ENCODE results near the gene AVL9.

DNA sequence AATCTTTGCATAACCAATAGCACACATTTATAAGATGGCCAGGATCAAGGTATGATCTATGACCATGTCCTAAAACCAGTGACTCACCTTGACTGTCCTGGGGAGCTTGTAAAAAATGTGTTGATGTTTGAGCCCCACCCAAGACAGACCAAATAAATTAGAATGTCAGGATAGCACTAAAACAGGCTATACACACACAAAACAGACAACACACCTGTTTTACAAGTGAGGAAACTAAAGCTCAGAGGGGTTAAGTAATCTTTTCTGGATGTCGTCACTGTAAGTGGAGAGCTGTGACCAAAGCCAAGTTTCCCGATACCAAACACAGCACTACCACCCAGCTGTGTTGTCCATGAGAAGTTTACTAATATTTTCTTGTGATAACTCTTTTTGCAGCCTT lies 84.5 kb downstream of the AVL9 start:
- TF ChIP-seq, protein P1, sequence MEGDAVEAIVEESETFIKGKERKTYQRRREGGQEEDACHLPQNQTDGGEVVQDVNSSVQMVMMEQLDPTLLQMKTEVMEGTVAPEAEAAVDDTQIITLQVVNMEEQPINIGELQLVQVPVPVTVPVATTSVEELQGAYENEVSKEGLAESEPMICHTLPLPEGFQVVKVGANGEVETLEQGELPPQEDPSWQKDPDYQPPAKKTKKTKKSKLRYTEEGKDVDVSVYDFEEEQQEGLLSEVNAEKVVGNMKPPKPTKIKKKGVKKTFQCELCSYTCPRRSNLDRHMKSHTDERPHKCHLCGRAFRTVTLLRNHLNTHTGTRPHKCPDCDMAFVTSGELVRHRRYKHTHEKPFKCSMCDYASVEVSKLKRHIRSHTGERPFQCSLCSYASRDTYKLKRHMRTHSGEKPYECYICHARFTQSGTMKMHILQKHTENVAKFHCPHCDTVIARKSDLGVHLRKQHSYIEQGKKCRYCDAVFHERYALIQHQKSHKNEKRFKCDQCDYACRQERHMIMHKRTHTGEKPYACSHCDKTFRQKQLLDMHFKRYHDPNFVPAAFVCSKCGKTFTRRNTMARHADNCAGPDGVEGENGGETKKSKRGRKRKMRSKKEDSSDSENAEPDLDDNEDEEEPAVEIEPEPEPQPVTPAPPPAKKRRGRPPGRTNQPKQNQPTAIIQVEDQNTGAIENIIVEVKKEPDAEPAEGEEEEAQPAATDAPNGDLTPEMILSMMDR (IDR thresholded peaks at IDR 0.05): no peak
- no peak for TF ChIP-seq POLR2A (IDR thresholded peaks at IDR 0.05)

Measured in lower leg skin (tissue), 3 donors.